HG02642 (cell line): ENCODE data around the gene TBL2.
"Not testable (repeated sequence)": the region's sequence is repeated elsewhere in the genome, so short reads cannot be mapped to it uniquely, and the experiment has no call there.

Experiments
- ATAC-seq: cut with Tn5 transposase; IDR thresholded peaks from one replicate; pipeline ENCODE4 v1.9.1; 2021; ENCODE audit warnings: mild to moderate bottlenecking; ENCODE audit not compliant: unreplicated experiment, poor library complexity

Gene TBL2

DNA sequence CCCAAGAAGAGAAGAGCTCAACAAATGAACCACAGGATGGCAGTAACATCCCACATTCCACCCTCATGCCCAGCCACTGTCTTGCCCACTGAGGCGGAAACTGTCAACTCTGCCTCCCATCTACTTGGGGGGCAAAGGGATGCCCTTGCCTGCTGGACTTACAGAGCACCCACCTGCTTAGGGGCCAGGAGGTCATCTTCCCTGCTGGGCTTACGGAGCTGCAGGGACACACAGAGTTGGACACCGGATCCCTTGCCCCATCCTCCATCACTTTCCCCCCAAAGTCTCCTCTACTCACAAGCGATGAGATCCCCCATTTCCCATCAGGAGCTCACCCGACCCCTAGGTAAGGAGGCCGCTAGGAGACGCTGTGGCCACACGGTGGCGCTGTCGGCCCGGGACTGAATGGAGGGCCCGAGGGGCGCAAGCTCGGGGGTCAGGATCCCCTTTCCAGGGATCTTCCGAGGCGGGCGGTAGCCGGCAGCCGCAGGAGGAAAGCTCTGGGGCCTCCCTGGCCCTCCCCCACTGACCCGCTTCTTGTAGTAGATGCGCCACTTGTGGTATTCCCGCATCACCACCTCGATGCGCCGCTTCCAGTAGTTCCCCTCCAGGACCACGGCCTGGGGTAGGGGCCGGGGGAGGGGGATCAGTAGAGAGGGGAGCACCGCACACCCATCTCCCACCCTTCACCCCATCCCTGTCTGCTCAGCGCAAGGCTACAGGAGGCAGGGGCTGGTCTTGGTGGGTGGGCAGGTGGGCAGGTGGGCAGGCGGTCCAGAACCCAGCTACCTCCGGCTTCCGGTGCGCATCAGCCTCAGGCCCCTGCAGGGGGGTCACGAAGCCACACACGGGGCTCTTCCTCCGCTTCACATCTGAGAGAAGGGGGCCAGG lies 28.7 kb upstream of the TBL2 start:
- ATAC-seq = peak; percentile 64

DNA sequence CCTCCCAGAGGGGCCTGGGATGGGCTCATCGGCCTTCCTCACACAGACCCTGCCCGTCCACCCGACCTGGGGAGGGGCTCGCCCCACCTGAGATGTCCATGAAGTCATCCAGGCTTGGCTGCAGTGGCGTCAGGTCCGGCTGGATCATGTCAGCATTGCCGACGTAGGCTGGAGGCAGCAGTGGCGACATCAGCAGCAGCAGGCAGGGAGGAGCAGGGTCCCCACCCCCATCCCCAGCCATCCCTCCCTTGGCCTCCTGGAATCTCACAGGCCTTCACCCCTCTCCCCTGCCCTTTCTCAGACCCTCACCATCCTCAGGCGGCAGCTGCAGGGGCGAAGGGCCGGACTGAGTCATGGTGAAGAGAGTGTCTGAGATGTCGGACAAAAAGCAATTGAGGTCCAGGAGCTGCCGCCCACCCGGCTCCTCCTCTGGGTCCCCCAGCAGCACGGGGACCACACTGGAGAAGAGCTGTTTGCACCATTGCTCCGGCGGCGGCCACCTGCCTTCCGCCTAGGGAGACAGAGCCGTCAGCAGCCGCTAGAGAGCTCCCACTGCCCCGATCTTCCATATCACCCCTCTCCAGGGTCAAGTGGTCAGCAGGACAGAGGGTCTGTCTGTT lies 27.3 kb upstream of the TBL2 start:
- ATAC-seq = no peak

DNA sequence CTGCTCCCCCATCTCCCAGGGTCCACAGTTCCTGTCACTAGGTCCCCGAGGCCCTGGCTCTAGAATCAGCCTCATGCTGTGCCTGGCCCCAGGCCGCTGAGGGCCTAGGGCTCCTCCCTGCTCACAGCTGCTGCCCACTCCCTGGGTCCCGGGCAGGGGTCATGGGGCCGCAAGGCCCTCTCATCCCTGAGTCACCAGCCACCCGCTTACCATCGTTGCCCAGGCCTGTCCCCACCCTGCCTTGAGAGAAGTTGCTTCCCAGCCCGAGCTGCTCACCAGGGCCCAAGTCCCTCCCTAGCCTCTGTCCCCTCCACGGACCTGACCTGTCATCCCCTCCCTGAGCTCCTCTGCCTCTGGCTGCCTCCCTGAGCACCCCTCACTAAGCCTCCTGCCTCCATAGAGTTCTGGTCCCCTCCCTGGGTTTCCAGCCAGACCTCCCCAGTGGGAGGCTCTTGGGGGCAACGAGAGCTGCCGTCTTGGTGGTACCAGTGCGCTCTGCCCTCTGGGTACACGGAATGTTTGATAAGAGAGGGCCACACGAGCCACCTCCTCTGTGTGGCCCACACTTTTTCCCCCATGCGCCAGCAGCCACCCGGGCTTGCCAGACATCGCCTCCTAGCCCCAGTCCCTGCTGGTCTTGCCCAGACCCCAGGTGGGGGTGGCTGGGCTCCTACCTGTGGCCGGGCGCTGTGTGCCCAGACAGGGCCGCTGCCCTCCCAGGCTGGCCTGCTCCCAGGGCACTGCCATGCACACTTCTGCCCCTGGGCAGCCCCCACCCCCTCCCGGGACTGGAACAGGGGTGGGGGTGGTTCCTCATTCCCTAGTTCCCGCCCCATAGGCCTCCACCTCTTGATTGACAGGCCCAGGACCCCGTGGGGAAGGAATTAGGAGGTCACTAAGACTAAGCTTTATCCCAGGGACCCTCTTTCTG lies 24.6 kb upstream of the TBL2 start:
- no peak for ATAC-seq

DNA sequence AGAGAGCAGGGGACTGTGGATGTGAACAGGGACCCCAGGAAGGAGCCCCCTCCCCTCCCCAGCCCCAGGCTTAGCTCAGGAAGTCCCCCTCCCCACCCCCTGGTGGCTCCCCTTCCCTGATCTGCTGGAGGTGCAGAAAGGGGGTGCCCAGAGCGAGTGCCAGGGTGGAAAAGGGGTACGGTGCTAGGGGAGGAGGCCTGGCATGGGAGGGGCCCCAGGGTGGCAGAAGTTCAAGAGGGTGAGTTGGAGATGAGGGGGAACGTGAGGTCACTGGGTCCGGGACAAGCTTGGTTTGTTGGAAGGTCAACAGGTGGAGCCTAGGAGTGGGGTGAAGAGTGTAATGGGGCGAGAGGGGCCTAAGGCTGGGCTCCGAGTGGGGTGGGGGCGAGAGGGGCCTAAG lies 21.5 kb upstream of the TBL2 start:
- ATAC-seq = no peak

DNA sequence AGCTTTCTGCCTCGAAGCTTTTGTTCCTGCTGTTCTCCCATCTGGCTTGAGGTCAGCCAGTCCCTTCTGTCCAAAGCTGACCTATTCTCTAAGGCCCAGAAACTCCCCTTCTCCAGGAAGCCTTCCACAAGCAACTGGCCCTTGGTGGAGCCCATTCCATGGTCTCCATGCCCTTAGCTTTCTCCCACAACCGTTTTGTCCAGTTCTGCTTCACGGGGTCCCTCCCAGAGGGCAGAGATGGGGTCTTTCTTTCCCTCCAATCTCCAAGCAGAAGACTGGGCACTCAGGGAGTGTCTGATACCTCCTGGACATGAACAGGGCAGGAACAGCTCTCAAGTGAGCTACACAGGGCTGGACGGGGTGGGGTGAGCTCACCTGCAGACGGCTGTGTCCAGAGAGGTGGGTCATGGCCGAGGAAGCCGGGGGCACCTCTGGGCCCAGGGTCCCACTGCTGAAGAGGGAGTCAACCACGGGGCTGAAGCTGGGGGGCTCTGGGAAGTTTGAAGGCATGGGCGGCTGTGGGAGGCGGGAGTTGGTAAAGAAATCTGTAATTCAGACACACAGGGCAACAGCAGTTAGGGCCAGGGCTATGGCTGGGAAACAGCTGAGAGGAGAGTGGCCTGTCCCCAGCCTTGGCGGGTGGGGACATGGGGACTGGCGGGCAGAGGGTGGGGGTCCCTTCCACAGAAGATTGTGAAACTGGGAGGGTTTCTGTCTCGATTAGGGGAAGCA lies 20.9 kb upstream of the TBL2 start:
- no peak for ATAC-seq

DNA sequence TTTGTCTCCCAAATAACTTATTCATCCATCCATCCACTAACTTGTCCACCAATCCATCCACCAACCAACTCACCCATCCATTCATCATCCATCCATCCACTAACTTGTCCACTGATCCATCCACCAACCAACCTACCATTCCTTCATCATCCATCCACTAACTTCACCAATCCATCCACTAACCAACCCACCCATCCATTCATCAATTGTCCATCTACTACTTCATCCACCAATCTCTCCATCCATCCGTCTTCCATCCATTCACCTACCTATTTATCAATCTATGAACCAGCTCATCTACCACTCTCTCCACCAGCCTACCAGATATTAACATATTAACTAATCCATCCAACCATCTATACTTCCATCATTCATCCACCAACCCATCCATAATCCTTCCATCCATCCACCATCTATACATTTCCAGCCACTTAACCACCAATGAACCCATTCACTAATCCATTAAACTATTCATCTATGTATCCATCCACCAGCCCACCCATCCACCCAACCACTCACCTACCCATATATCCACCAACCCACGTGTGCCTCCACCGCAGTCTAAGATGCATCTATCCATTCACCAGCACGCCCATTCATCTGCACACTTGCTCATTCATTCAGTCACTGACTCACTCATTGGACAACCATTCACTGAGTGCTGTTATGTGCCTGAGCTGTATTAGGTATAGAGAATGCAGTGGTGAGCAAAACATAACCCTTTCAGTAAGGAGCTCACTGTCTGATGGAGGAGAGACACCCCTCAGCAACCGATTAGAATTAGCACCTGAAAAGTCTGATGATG lies 19.8 kb upstream of the TBL2 start:
- no peak for ATAC-seq

DNA sequence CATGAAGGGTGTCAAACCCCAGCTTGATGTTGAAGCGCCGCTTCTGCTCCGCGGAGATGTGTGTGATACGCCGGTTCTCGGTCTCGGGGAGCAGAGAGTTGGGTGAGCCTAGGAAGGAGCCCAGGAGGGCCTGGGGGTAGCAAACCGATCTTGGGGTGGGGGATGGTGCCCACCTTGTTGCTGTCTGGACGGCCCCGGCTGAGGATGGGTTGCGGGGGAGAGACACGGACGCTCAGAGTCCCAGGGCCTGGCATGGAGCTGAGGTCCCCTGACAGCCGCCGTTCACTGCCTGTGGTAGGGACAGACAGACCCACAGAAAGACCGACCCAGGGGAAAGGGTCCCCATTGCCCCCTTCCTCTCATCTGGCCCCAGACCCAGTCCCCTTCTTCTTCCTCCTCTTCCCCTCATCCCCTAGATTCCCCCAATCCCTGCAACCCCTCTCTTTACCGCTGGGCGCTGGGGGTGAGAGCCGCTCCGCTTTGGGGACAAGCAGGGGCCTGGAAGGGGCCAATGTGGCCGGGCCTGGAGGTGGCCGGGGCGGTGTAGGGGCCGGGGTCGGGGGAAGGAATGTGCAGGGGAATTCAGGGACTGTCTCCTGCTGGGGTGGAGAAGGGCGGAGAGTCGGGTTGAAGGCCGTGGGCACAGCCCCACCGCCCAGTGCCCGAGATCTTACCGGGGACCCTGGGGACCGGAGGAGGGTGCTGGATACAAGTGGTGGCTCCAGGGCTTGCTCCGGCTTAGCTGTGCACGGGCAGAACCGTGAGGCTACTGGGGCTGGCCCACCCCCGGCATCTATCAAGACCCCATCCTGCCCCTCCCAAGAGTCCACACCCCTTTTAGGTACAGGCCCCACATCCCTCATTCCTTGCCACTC lies 18.0 kb upstream of the TBL2 start:
- ATAC-seq = no peak

DNA sequence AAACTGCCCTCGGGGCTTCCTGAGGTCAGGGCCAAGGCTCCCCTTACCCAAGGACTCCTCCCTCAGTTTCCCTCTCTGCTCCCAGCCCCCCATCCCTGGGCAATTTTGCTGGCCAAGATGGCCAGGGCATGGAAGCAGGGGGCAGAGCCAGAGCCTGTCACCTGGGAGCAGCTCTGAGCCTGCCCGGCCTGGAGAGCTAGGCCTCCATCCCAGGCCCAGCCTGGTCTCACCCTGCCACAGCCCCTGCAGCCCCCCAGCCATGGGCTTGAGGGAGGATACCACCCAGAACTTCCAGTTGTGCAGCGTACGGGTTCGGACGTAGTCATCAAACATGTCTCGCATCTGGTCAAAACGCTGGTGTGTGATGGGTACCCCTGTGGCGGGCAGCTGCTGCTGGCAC lies 17.0 kb upstream of the TBL2 start:
- ATAC-seq = no peak

DNA sequence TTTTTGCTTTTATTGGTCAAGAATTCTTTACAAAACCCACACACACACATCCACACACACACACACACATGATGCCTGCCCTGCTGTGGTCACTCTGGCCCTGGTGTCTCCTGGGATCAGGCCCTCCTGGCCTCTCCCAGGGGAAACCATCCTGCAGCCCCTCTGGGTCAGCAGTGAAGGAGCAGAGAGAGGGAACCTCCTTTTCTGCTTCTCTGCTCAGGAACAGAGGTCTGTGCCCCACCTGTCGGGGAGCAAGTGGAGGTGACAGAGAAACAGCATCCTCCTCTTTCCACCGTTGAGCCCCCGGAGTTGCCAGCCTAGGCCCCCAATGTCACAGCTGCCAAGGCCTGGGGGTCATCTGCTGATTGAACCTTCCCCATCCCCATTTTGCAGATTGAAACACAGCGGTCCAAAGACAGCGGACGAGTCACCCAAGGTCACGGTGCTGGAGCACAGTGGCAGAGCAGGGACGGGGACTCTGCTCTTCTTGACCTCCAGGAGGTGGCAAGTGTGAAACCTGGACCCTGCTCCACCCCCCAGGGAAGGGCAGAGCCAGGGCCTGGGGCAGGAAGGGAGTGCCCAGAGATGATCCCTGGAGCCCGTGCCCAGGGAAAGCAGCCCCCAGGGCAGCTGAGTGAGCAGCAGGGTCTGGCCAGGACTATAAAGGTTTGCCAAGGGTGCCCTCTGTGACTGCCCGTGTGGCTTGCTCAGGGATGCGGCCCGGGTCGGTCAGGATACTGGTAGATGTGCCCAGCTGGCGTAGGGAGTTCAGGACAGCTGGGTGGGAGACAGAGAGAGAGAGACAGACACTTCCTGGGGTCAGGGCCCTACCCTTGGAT lies 15.0 kb upstream of the TBL2 start:
- no peak for ATAC-seq

DNA sequence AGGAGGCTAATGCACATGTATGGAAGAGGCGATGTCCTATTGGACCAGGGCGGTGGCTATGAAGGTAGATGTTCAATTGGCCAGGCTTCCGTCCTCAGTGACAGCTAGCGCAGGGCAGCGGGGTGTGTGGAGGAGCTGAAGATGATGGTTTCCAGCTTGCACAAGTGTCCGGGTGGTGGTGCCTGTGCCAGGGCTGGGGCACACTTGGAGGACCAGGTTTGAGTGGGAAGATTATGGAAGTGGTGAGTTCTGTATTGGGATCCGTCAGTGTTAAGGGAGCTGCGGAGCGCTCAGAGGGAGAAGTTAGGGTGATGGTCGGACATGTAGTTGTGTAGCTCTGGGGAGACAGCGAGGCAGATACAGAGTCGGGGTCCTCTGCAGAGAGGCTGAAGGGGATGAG lies 8.5 kb upstream of the TBL2 start:
- no peak for ATAC-seq

DNA sequence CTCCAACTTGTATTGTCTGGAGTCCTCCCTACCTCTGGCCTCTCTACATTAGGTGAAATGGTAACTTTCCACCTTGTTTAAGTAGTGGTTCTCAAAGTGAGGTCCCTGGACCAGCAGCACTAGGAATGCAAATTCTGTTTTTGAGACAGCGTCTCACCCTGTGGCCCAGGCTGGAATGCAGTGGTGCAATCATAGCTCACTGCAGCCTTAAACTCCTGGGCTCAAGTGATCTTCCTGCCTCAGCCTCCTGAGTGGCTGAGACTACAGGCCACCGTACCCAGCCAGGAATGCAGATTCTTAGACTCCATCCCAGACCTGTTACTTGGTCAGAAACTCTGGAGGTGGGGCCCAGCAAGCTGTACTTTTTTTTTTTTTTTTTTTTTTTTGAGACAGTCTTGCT lies 6.8 kb upstream of the TBL2 start:
- no peak for ATAC-seq

DNA sequence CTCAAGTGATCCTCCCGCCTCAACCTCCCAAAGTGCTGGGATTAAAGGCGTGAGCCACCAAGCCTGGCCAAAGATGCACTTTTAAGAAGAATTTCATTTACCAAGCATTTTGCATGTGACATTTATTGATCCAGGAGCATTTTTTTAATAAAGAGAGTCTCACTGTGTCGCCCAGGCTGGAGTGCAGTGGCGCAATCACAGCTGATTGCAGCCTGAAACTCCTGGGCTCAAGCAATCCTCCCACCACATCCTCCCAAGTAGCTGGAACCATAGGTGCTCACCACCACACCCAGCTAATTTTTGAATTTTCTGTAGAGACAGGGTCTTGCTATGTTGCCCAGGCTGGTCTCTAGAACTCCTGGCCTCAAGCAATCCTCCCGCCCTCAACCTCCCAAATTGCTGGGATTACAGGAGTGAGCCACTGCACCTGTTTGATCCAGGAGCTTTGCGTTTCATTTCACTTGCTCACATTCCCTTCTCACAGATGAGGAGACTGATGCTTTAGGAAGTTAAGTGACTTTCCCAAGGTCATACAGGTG lies 4.4 kb upstream of the TBL2 start:
- ATAC-seq = no peak

DNA sequence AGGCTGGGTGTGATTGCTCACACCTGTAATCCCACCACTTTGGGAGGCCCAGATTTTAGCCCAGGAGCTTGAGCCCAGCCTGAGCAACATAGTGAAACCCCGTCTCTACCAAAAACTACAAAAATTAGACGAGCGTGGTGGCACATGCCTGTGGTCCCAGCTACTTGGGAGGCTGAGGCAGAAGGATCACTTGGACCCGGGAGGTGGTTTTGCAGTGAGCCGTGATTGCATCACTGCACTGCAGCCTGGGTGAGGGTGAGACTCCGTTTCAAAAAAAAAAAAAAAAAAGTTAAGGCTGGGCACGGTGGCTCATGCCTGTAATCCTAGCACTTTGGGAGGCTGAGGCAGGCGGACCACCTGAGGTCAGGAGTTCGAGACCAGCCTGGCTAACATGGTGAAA lies 2.6 kb upstream of the TBL2 start:
- ATAC-seq = not testable (repeated sequence)

DNA sequence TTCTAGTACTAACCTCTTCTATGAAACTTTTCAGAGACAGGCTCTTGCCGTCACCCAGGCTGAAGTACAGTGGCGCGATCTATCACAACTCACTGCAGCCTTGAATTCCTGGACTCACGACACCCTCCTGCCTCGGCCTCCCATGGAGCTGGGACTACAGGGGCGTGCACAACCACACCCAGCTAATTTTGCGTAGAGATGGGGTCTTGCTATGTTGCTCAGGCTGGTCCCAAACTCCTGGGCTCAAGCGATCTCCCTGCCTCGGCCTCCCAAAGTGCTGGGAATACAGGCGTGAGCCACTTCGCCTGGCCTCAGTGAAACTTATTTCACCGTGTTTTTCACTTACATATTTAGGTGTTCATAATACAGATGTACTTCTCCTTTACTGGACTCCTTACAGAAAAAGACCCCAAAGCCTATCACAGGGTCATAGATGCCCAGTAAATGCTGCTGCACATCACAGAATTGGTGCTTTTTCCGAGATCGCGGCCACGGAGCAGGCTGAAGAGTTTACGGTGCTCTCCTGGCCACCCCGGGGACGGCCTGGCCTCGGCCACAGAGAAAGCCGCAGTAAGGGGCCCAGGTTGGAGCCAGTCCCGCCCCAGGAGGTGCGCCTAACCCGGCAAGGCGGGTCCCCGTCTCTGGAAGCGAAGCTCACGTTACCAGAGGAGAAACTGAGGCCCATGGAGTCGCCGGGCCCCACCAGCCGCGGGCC lies 595 bp downstream of the TBL2 start:
- ATAC-seq = peak; percentile 21

DNA sequence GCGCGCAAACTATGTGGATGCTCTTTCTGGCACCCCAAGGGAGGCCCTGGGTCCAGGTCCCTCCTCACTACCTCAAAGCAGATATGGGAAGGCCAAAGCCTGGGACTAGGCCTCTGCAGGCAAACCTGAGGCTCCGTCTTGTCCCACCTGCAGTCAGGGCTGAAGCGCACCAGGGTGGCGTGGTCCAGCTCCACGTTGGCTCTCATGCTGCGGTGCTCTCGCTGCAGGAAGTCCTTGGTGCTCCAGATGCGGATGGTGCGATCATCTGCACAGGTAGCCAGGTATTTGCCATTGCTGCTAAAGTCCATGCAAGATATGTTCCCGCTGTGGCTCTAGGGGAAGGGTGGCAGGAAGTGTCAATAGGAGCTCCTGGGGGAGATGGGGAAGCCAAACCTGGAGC lies 4.6 kb downstream of the TBL2 start:
- ATAC-seq = no peak

DNA sequence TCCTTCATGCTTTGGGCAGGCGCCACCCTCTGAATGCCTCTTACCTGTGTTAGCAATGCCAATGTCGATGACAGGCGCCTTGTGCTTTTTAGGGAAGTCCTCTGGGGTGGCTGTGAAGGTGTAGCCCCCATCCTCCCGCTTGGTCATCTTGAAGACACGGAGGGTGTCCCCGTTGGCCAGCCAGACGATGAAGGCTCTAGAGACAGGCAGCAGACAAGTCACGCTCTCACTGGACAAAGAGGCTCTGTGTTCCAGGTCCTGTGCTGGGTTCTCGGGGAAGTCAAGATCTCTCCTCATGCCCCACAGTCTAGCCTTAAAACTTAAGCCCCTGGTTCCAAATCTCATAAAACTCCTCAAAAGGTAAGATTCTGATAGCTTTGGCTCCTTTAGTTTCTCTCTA lies 5.1 kb downstream of the TBL2 start:
- ATAC-seq = no peak

DNA sequence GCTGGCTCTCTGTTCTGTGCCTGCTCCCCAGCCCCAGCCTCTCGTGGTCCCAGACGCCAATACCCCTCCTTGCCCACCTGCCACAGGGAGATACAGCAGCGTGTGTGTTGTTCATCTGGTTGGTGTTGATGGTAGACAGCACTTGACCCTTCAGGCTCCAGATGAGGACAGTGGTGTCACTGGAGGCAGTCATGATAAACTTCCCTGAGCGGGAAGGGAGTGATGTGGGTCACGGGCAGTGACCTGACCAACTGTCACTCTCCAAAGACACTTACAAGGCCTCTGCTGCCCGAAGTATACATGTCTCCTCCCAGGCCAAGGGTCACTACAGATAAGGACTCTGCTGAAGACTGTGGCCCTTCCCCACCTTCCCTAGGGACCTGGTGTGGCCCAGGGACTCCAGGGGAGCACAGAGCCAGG lies 5.6 kb downstream of the TBL2 start:
- no peak for ATAC-seq
